Skeletal muscle cell (primary cell): ENCODE data around the gene MBLAC1.

Source experiments
- DNase-seq: peaks from one replicate; pipeline ENCODE4 v3.0.0-alpha.2; 2010; ENCODE audit warnings: low read depth
- H3K4me3 ChIP-seq: 2 replicates; pipeline ENCODE4 v1.5.1; 2011; ENCODE audit warnings: low read depth, mild to moderate bottlenecking, control low read depth, low read length, moderate library complexity

Gene MBLAC1

DNA sequence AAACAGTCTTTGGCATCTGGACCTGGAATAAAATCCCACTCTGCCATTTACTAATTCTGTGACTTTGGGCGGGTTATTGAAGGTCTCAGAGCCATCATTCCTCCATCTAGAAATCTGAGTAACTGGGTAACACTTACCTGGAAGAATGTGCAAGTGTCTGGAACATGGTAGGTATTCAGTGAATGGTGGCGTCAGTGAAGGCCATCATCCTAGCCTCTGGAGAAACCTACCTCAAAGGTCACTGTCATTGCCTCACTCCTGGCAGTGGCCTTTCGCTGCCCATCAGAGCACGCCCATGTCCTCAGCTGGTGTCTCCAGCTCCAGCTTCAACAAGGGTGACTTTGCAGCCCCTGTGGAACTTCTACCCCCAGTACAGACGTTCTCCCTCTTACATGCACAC, 37.1 kb downstream of the MBLAC1 start:
- H3K4me3 ChIP-seq, result no peak overlapping the region
- DNase-seq, result no peak

DNA sequence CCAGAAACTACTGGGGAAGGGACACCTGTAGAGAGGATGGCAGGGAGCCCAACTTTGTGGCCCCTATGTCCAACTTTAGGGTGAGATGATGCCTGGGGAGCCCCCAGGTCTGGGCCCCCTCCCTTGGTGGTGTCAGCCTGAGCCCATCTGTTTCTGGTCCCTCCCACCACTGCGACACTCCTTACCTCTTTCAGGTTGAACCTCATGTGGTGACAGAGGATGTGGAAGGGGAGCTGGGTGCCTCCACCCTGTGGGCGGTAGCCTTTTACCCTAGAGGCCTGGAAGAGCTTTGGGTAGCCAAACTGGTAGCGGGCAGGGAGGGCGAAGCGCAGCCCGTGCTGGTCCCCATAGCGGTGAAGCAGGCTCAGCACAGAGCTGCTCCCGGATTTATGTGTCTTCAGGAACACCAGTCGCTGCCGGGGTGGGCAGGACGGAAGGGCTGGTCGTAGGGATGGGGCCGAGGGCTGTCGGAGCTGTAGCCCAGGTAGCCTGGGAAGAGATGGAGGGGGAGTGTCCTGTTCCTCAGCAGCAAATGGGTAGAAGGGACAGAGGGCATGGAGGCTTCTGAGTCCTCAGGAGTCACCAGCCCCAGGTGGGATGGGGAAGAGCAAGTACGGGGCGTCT, 39.7 kb downstream of the MBLAC1 start:
- no peak overlapping the region for H3K4me3 ChIP-seq
- DNase-seq, result no peak

DNA sequence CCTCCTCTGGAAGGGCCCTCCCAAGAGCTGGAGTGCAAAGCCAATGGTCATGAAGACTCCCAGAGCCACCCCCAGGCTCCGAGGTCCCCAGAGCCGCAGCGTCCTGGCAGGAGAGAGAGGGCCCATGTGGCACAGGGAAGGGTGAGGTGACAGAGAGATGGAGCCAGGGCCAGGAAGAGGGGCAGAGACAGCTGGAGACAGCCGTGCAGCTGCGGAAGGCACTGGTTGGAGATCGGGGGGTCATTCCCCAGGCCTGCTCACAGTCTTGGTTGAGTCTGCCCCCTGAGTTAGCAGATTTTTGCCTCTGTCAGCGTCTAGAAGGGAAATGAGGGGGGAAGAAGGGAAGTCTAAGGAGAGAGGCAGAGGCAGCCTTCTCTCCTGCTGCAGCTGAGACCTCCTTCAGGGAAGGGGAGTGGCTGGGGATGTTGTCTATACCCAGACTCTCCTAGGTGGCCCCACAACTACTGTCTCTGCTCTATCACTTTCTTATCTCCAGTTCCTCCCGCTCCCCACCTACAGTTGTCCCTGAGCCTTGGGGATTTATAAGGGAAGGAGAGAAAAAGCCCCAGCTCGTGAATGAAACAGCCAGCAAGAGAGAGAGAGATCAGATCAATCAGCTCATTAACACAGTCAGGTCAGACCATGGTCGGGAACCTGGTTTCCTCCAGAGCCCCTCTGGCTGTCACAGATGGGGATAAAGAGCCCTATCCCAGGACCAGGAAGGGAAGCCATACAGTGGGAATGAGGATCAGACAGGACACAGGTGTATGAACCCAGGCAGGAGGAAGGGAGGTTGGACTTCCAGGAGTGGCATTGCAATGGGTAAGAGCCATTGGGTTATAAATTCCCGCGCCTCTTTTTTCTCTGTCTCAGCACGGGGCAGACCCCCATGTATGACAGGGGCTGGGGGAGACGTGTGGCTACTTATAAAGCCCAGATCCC, 40.5 kb downstream of the MBLAC1 start:
- H3K4me3 ChIP-seq, result peak overlapping the region; percentile 49
- DNase-seq, result no peak

DNA sequence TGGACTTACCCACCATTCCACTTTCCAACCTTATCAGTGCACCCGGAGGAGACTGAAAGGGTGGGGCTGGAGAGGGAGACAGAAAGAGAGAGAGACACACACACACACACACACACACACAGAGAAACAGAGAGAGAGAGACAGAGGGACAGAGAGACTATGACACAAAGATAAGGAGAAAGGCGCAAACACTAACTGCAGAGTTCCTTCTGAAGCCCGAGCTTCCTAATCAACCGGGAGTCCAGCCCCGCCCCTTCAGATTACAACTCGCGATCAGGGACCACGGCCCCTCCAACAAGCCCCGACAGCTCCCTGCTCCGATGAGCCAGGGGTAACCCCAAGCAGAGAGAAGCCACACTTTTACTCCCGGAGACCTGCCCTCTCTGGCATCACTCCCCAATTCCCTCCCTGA, 41.2 kb downstream of the MBLAC1 start:
- no peak for DNase-seq
- peak overlapping the region; percentile 49 for H3K4me3 ChIP-seq

DNA sequence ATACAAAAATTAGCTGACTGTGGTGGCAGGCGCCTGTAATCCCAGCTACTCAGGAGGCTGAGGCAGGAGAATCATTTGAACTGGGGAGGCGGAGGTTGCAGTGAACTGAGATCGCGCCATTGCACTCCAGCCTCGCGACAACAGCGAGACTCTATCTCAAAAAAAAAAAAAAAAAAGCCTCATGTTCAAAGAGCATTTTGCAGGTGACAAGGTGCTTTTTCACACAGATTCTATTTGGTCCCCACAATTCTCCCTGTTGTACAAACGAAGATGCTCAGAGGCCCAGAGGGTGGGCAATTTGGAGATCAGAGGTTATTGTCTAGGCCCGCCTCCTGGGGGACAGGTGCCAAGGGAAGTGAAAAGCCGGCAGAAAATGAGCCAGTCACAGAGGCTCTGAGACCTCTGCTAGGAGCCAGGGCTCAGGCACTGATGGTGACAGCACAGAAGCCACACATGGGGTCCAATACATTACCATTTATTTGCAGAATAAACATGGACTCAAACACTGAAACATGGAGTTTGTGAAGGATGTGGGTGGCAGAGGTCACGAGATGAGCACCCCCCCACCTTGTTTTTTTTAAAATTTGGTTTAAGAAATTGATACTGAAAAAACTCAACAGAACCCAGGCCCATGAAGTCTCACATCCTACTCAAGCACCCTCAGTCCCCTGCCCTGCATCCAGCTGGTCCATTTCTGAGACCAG, 42.5 kb downstream of the MBLAC1 start:
- DNase-seq, result no peak
- H3K4me3 ChIP-seq, result no peak overlapping the region

DNA sequence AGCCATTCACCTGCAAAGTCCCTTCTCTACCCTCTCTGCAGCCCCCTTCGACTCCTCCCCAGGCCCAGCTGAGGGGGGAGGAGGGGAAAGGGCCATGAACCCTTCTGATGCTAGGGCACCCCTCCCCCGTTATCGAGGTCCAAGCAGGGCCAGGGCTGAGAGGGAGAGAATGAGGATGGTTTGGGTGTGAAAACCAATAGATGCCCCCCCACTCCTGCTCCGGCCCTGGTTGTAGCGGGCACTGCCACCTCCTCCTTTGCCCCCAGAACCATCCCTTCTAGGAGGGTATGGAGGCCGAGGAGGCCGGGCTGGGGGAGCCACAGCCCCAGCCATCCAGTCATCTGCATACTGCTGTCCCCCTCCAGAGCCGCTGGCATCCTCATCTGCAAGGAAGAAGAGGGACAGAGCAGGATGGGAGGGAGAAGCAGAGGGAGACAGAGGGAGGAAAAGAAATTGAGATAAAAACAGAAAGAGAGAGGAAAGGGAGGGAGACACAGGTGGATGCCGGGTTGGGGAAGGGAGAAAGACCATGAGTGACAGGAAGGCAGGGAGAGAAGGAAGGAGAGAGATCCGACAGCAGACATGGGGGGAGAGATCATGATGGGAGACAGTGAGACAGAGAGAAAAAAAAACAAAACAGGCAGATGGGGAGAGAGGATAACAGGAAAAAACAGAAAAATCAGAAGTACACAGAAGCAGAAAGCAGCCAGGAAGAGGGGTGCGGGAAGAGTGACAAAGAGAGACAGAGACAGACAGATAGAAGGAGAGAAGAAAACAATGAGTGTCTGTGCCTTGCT, 43.5 kb downstream of the MBLAC1 start:
- DNase-seq, result no peak
- H3K4me3 ChIP-seq, result no peak overlapping the region

DNA sequence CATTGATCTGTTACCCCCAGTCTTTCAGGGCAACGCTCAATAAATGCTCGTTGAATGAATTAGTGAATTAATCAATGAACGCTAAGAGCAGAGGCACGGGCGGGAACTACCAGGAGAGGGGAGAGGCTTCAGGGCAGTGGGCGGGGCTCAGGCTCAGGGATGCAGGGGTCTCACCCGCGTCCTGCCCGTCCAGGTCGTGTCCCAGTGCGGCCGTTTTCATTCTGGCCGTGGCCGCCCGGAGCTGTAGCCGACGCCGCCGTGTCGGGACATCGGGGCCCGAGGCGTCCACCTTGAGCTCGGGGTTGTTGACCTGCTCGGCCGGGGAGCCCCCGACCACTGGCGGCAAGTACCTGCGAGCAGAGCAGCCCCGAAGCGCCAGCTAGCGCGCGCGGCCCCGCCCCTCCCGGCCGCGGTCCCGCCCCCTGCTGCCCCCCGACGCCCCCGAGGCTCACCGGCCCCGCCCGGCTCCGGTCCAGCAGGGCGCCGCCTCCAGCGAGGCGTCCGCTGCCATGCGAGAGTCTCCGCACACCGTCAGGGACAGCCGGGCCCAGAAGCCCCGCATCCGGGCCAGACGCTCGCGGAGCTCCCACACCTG, 44.4 kb downstream of the MBLAC1 start:
- peak overlapping the region; percentile 25 for H3K4me3 ChIP-seq
- no peak for DNase-seq

DNA sequence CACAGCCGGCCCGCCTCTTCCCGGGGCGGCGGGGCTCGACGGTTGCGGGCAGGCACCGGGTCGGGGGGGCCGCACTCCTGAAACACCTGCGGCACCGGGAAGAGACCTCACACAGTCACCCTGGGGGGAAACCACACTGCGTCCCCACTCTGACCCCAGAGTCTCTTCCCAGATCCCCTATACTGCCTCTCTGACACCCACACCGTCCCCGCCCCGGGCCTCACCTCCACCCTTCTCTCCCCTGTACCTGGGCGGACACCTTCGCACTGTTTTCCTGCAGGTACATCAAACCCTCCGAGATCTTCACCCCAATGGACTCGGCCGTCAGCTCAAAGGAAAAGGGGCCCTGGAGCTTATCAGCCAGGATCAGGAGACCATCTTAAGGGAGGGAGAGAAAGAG, 45.1 kb downstream of the MBLAC1 start:
- H3K4me3 ChIP-seq, result no peak overlapping the region
- no peak for DNase-seq

DNA sequence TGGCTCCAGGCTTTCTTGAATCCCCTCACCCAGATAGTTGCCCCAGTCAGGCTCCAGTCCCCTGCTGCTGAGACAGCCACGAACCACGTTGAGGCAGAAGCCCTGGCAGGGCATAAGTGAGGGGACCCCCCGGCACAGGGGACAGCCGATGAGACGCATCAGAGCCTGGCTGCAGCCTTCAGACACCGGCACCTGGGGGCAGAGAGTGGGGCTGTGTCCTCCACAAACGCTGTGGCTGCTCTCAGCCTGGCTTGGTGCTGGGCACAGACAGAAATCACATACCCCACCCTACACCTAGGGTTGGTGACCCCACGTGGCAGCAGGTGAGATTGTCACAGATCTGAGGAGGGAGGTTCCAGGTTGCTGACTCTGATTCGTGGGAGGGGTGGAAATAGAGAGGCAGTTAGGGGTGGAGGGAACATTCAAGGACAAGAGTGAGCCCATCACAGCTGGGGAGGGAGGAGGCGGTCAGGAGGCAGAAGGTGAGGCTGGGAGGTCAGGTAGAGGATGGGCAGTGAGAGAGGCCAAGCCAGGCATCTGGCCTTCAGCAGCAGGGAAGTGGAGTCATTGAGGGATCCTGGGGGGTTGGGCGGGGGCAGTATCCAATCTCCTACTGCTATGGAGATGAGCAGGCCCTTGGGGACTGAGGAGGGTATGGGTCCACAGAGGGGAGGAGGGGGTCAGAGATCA, 47.2 kb downstream of the MBLAC1 start:
- no peak overlapping the region for H3K4me3 ChIP-seq
- DNase-seq, result no peak

DNA sequence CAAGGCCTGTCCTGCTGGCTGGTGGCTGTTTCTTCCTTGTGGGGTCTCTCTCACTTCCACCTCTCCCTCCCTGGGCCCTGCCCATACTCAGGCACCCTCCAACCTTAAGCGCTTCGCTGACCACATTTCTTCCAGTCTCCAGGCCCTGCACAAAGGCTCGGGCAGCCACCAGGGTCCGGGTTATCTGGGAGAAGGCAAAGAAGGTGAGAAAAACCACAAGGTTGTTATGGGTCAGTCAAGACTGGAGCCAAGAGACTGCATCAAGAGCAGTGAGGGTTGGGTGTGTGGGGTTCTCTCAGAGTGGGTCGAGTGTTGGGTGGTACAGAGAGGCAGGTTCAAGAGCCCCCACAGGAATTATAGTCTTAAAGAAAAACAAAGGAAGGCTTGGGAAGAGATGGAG, 47.8 kb downstream of the MBLAC1 start:
- no peak for DNase-seq
- H3K4me3 ChIP-seq, result no peak overlapping the region

DNA sequence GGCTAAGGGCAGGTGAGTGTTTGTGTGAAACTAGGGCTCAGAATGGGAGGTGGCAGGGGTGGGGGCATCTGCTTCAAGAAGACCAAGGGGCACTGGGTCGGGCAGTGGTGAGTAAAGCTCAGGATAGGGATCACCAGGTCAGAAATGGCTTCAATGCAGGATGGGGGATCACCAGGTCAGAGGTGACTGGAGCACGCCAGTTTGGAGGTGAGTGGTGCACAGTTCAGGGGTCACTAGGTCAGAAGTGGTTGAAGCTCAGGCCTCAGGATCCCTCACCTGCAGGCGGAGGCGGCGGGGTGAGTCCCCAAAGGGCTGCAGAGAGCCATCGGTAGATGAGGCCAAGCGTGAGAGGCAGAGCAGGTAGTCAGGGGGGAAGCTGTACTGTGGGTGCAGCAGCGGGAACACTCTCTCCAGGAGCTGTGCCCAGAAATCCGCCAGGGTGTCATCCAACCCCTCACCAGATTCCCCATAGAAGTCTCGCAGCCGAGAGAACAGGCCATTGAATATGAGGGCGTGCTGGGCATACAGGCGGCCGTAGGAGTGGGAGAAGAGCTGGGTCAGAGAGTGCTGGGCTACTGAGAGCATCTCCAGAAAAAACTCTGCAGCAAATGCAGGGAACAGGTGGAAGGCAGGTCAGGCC, 48.6 kb downstream of the MBLAC1 start:
- DNase-seq, result no peak
- H3K4me3 ChIP-seq, result no peak overlapping the region

DNA sequence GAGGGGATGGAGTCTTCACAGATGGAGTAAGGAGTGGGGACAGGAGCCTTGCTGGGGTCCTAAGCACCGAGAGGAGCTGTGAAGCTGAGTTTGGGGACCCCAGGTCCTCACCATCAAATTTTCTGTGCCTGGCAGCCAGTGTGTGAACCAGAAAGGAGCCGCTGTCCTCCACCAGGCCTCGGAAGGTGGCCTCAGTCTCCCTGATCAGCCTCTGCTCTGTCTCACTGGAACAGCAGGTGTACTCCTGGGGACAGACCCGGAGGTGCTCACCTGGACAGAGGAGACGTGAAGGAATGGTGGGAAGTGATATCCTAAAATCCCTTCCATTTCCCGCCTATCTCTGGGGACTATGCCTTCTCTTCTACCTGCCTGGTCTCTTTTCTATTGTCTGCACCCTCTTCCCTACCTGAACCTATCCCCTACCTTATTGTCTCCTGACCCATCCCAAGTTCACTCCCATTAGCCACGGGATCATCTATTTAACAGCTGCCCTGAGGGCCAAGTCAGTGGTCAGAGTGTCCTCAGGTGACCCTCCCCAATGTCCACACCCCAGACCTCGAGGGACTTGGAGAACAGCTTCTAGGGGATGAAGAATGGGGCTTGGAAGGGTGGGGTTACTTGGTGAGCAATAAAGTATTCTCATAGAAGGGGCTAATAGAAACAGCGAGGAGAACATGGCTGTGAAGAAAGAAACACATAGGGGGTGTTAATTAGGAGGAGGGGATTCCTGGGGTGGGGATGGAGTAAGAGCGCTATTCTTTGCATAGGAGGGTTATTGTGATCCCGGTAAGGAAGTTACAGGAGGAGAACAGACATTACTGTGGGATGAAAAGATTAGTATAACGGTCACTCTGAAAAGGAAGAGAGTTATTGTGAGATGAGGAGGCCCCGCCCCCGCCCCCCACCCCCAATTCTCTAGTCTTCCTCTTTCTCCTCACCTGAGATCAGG, 49.6 kb downstream of the MBLAC1 start:
- H3K4me3 ChIP-seq, result peak overlapping the region; percentile 78
- DNase-seq, result no peak

DNA sequence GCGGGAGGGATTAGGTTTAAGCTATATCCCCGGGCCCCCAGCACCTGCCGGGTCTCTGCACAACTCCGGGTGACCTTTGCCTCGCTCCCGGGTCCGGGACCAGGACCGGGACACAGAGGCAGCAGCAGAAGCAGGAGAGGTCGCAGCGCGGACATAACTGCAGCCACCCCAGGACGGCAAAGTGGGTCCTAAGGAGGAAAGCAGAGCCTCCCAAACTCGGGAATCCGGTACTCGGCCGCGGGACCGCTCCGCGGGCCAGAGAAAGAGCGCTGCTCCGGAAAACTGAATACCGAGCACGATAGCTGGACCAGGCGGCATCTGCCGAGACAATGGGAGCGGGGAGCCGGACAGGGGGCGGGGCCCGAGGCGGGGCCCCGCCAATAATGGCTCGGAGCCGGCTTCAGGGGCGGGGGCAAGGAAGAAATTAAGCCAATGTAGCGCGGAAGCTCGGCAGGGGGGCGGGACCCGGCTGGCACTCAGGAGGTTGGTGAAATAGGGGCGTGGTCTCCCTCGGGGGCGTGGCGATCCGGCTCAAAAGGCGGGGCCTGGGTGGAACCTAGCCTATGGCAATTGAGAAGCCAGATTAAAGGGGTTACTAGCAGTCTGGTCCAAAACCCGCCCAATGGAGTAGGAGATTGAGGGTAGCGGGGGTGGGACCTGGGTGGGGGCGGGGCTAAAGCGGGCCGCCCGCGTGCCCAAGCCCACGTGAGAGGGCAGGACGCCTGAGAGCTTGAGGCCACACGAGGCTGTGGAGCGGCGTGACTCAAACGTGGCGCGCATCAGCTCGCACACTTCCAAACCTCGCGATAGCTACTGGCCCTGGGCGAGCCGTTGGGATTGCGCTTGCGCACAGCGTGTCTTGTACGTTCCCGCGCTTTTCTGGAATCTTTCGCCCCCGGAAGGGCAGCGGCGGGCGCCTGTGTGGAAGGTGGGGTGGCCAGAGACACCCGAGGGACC, 50.6 kb downstream of the MBLAC1 start, which contains the start of the genes GPC2 and STAG3:
Gene GPC2, minus strand, starts transcription at position 337 of the 957 bp plus-strand sequence. Its CDS starts 182 bp downstream, at position 155.
Gene STAG3, plus strand, starts transcription at position 874 of the 957 bp plus-strand sequence. CDS start 2,639 bp downstream, outside the sequence.
- DNase-seq, result peak; percentile 84
- peak within 1 kb of the TSS; percentile 78 for H3K4me3 ChIP-seq
